NCI-H2029 treated with DMSO at 0.1 percent for 48 hours (cell line): ENCODE measurements around the gene NCR2.
"Not testable (repeated sequence)": the region's sequence is repeated elsewhere in the genome, so short reads cannot be mapped to it uniquely, and the experiment has no call there.

Experiments
- DNase-seq: peaks from one replicate; lab custom pipeline; 2025; lab: John Stamatoyannopoulos, UW

The NCR2 gene

GRCh38 chr6:41335296-41335695, at the start of gene NCR2:
NCR2 (plus strand) TSS chr6:41335608; CDS start chr6:41335877, 269 bp downstream.
- no peak for DNase-seq

- DNase-seq: no peak
Observed at GRCh38 chr6:41286544-41287346, 48.7 kb upstream of the NCR2 start, which contains the start of gene TREM1. TREM1 (minus strand) TSS chr6:41286682; CDS start chr6:41286655, 27 bp downstream.

- DNase-seq: peak; percentile 96
Observed at GRCh38 chr6:41288030-41288753, 47.2 kb upstream of the NCR2 start.

GRCh38 chr6:41288754-41289129, 46.7 kb upstream of the NCR2 start:
- peak; percentile 85 for DNase-seq

- no peak for DNase-seq
Observed at GRCh38 chr6:41289815-41290214, 45.6 kb upstream of the NCR2 start.

- DNase-seq: no peak
Observed at GRCh38 chr6:41291717-41292116, 43.7 kb upstream of the NCR2 start.

- no peak for DNase-seq
Observed at GRCh38 chr6:41294214-41294872, 41.1 kb upstream of the NCR2 start.

- not testable (repeated sequence) for DNase-seq
Observed at GRCh38 chr6:41297248-41297647, 38.2 kb upstream of the NCR2 start.

GRCh38 chr6:41298785-41299502, 36.5 kb upstream of the NCR2 start:
- DNase-seq: no peak

GRCh38 chr6:41302638-41303037, 32.8 kb upstream of the NCR2 start:
- DNase-seq: no peak

- DNase-seq: peak; percentile 86
Observed at GRCh38 chr6:41306187-41306854, 29.1 kb upstream of the NCR2 start.

GRCh38 chr6:41315203-41315602, 20.2 kb upstream of the NCR2 start:
- no peak for DNase-seq

- no peak for DNase-seq
Observed at GRCh38 chr6:41315943-41316620, 19.3 kb upstream of the NCR2 start.

GRCh38 chr6:41318261-41318653, 17.2 kb upstream of the NCR2 start:
- peak; percentile 52 for DNase-seq

- DNase-seq: peak; percentile 92
Observed at GRCh38 chr6:41318654-41319565, 16.5 kb upstream of the NCR2 start.

GRCh38 chr6:41321183-41321582, 14.2 kb upstream of the NCR2 start:
- DNase-seq: no peak

- no peak for DNase-seq
Observed at GRCh38 chr6:41325446-41326066, 9.9 kb upstream of the NCR2 start.

- DNase-seq: no peak
Observed at GRCh38 chr6:41326092-41326491, 9.3 kb upstream of the NCR2 start.

- DNase-seq: no peak
Observed at GRCh38 chr6:41327177-41327576, 8.2 kb upstream of the NCR2 start.
